ENCODE data around the gene OTULINL. TPM values are rescaled to one million over a fixed set of nuclear protein-coding genes. Genes with fewer than 3 reads are reported as not detected.

The OTULINL gene
- total RNA-seq, 3 donors from 2014 or later = 6.2 to 14.4 (median 7.2) TPM

DNA sequence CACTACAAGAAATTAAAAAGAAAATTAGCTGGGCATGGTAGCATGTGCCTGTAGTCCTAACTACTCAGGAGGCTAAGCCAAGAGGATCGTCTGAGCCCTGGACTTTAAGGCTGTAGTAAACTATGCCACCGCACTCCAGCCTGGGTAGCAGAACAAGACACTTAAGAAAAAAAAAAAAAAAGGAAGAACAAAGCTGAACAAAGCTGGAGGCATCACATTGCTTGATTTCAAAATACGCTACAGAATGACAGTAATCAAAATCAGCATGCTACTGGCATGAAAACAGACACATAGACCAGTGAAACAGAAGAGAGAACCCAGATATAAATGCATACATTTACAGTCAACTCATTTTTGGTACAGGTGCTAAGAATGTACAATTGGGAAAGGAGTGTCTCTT lies 68.5 kb downstream of the OTULINL start:
- TF ChIP-seq POLR2AphosphoS5 (IDR thresholded peaks at IDR 0.05) = no peak
- TF ChIP-seq, protein P1, sequence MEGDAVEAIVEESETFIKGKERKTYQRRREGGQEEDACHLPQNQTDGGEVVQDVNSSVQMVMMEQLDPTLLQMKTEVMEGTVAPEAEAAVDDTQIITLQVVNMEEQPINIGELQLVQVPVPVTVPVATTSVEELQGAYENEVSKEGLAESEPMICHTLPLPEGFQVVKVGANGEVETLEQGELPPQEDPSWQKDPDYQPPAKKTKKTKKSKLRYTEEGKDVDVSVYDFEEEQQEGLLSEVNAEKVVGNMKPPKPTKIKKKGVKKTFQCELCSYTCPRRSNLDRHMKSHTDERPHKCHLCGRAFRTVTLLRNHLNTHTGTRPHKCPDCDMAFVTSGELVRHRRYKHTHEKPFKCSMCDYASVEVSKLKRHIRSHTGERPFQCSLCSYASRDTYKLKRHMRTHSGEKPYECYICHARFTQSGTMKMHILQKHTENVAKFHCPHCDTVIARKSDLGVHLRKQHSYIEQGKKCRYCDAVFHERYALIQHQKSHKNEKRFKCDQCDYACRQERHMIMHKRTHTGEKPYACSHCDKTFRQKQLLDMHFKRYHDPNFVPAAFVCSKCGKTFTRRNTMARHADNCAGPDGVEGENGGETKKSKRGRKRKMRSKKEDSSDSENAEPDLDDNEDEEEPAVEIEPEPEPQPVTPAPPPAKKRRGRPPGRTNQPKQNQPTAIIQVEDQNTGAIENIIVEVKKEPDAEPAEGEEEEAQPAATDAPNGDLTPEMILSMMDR (IDR thresholded peaks at IDR 0.05) = no peak
- no peak for TF ChIP-seq POLR2A (IDR thresholded peaks at IDR 0.05)
- no peak for DNase-seq (ENCODE audit: low spot score in 2 of 2)
- Histone ChIP-seq H3K36me3 (no peaks in the 10 kb centered on the region), H3K4me1 (no peaks in the 10 kb centered on the region), H3K27ac (no peak overlapping the region), H3K4me3 (no peak overlapping the region), H3K27me3 (peaks cover 0 to 14% of the 10 kb centered on the region in 2 donors), H3K9me3 (no peaks in the 10 kb centered on the region)
- intact Hi-C loops (cut with DNase I; ENCODE audit: low total_unique reads) = no loop called here

DNA sequence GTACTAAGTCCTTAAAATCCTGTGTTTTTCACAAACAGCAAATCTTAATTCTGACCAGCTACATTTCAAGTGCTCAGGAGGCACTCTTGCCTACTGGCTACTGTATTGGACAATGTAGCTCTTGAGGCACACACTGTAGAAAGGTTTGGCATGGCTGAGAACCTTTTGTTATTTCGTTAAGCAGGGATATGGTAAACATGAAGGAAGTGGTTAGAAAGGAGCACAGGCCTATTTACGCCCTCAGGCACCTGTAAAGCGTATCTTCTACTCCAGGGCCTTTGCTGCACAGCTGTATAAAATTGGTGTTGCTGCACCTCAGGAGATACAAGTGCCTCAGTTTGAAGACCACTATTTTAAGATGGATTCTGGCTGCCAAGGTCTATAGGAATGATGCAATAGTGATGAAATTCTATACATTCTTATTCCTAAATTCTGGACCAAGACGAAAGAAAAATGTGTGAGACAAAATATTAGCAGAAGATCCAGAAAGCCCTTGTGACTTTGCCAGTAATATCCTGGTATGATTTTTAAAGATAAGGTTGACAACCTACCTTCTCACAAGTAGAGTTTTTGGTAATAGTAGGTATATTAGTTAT lies 73.7 kb downstream of the OTULINL start:
- Histone ChIP-seq H3K9me3 (no peaks in the 10 kb centered on the region), H3K27me3 (no peaks in the 10 kb centered on the region), H3K4me3 (no peak overlapping the region), H3K4me1 (no peaks in the 10 kb centered on the region), H3K27ac (no peak overlapping the region), H3K36me3 (no peaks in the 10 kb centered on the region)
- intact Hi-C loops (cut with DNase I; ENCODE audit: low total_unique reads) = no loop called here
- DNase-seq (ENCODE audit: low spot score in 2 of 2) = no peak
- TF ChIP-seq POLR2A (IDR thresholded peaks at IDR 0.05) (no peak), POLR2AphosphoS5 (IDR thresholded peaks at IDR 0.05) (no peak)
- TF ChIP-seq, protein P1 (IDR thresholded peaks at IDR 0.05) = no peak

DNA sequence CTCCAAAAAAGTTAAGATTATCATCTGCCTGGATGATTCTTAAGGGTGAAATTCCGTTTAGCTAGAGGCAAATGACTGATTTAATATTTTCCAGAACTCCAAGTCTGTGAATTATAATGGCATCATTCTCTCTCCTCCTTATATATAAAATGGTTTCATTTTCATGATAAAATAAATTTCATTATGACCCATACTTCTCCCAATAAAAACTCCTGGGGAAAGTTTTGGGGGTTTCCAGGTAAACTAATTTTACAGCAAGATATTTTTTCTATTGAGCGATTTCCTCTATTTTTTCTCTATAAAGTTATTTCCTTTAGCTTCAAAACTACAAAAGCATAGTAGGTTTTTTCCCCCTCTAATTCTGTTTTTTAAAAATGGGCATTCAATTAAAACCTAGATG lies 75.3 kb downstream of the OTULINL start:
- intact Hi-C loops (cut with DNase I; ENCODE audit: low total_unique reads) = no loop called here
- TF ChIP-seq POLR2AphosphoS5 (IDR thresholded peaks at IDR 0.05) (no peak), POLR2A (IDR thresholded peaks at IDR 0.05) (no peak)
- TF ChIP-seq, protein P1 (IDR thresholded peaks at IDR 0.05) = no peak
- DNase-seq (ENCODE audit: low spot score in 2 of 2) = no peak
- no peak overlapping the region for H3K27ac ChIP-seq
- H3K4me3 ChIP-seq = no peak overlapping the region
- no peaks in the 10 kb centered on the region for H3K36me3 ChIP-seq
- no peaks in the 10 kb centered on the region for H3K27me3 ChIP-seq
- no peaks in the 10 kb centered on the region for H3K9me3 ChIP-seq
- no peaks in the 10 kb centered on the region for H3K4me1 ChIP-seq

DNA sequence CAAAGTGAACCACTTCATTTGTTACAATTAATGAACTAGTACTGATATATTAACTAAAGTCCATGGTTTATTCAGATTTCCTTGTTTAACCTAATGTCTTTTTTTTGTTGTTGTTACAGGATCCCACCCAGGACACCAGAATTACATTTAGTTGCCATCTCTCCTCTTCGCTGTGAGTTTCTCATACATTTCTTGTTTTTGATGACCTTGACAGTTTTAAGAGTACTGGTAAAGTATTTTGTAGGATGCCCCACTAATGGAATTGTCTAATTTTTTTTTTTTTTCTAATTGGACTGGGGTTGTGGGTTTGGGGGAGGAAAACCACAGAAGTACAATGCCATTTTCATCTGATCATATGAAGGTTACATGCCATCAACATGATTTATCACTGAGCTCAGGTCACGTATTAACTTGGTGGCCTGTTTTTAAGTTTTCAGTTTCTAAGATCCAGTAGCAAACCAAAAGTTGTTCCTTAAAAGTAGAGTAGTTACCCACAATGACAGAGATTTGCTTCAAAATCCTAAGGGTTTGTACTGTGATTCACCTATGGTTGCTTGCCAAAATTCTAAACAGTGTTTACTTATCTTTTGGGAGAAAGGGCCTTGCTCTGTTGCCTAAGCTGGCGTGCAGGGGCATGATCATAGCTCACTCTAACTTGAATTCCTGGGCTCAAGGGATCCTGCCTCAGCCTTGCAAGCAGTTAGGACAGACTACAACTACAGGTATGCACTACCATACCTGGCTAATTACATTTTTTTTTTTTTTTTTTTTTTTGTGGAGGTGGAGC lies 78.4 kb downstream of the OTULINL start:
- Histone ChIP-seq H3K36me3 (no peaks in the 10 kb centered on the region), H3K9me3 (no peaks in the 10 kb centered on the region), H3K4me1 (no peaks in the 10 kb centered on the region), H3K4me3 (no peak overlapping the region), H3K27me3 (no peaks in the 10 kb centered on the region), H3K27ac (no peak overlapping the region)
- intact Hi-C loops (cut with DNase I; ENCODE audit: low total_unique reads) = no loop called here
- TF ChIP-seq, protein P1 (IDR thresholded peaks at IDR 0.05) = no peak
- TF ChIP-seq POLR2A (IDR thresholded peaks at IDR 0.05) (no peak), POLR2AphosphoS5 (IDR thresholded peaks at IDR 0.05) (no peak)
- peak in 1 of 2 donors; percentile 72 for DNase-seq (ENCODE audit: low spot score in 2 of 2)

DNA sequence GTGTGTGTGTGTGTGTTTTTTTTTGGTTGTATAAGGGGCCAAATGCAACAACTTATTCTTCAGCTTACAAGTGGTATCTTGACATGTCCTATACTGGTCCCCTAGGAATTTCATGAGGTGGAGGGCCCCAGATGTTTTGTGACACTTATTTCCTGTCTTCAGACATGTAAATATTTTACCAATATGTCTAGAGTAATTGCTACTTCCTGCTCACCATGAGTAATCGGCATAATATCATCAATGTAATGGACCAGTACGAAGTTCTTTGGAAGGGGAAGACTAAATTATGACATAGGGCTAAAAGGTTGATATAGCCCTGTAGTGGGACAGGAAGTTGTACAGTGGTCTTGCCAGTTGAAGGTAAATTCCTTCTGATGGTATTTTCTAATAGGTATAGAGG lies 79.2 kb downstream of the OTULINL start:
- intact Hi-C loops (cut with DNase I; ENCODE audit: low total_unique reads) = no loop called here
- DNase-seq (ENCODE audit: low spot score in 2 of 2) = no peak
- TF ChIP-seq POLR2AphosphoS5 (IDR thresholded peaks at IDR 0.05) (no peak), POLR2A (IDR thresholded peaks at IDR 0.05) (no peak)
- TF ChIP-seq, protein P1 (IDR thresholded peaks at IDR 0.05) = no peak
- Histone ChIP-seq H3K27me3 (no peaks in the 10 kb centered on the region), H3K36me3 (no peaks in the 10 kb centered on the region), H3K4me3 (no peak overlapping the region), H3K4me1 (peaks cover 0 to 5% of the 10 kb centered on the region in 2 donors), H3K27ac (peak overlapping the region; percentile 16 to 50), H3K9me3 (no peaks in the 10 kb centered on the region)

Measured in breast epithelium (tissue), 4 donors.